ENCODE measurements around the gene UNC13C.

The UNC13C gene

GRCh38 chr15:53980021-53980420 is 1.8 kb downstream of the UNC13C start:
- Histone ChIP-seq H3K4me1 (ENCODE audit: control insufficient read depth, insufficient read depth, low read length) (no peaks in the 10 kb centered on the region), H3K36me3 (ENCODE audit: insufficient read depth, low read length) (no peaks in the 10 kb centered on the region), H3K4me3 (ENCODE audit: low read length) (no peak overlapping the region), H3K27me3 (ENCODE audit: control insufficient read depth, insufficient read depth, low read length) (no peaks in the 10 kb centered on the region), H3K9me3 (replicated peaks; ENCODE audit: low read length) (peaks cover 3% of the 10 kb centered on the region), H3K9ac (ENCODE audit: low read depth, low read length) (no peak overlapping the region), H3K4me2 (ENCODE audit: low read length) (no peak overlapping the region)

- Histone ChIP-seq H3K9ac (ENCODE audit: low read depth, low read length) (no peak overlapping the region), H3K4me1 (ENCODE audit: control insufficient read depth, insufficient read depth, low read length) (no peaks in the 10 kb centered on the region), H3K4me3 (ENCODE audit: low read length) (no peak overlapping the region)
These were observed 3.9 kb downstream of the UNC13C start for GRCh38 chr15:53982071-53982680.

GRCh38 chr15:53982876-53983275 is 4.6 kb downstream of the UNC13C start:
- H3K4me1 ChIP-seq (ENCODE audit: control insufficient read depth, insufficient read depth, low read length) = no peaks in the 10 kb centered on the region
- H3K36me3 ChIP-seq (ENCODE audit: insufficient read depth, low read length) = no peaks in the 10 kb centered on the region
- H3K4me3 ChIP-seq (ENCODE audit: low read length) = no peak overlapping the region
- peaks cover 3% of the 10 kb centered on the region for H3K9me3 ChIP-seq (replicated peaks; ENCODE audit: low read length)
- H3K9ac ChIP-seq (ENCODE audit: low read depth, low read length) = no peak overlapping the region
- no peak overlapping the region for H3K4me2 ChIP-seq (ENCODE audit: low read length)
- no peaks in the 10 kb centered on the region for H3K27me3 ChIP-seq (ENCODE audit: control insufficient read depth, insufficient read depth, low read length)

More at GRCh38 chr15:53982071-53982680, 3.9 kb downstream of the UNC13C start:
- H3K36me3 ChIP-seq (ENCODE audit: insufficient read depth, low read length) = no peaks in the 10 kb centered on the region
- H3K27me3 ChIP-seq (ENCODE audit: control insufficient read depth, insufficient read depth, low read length) = no peaks in the 10 kb centered on the region
- H3K9me3 ChIP-seq (replicated peaks; ENCODE audit: low read length) = peaks cover 3% of the 10 kb centered on the region
- H3K4me2 ChIP-seq (ENCODE audit: low read length) = no peak overlapping the region

- H3K27me3 ChIP-seq (ENCODE audit: control insufficient read depth, insufficient read depth, low read length) = no peaks in the 10 kb centered on the region
- H3K36me3 ChIP-seq (ENCODE audit: insufficient read depth, low read length) = no peaks in the 10 kb centered on the region
- no peaks in the 10 kb centered on the region for H3K4me1 ChIP-seq (ENCODE audit: control insufficient read depth, insufficient read depth, low read length)
- H3K4me2 ChIP-seq (ENCODE audit: low read length) = no peak overlapping the region
- no peak overlapping the region for H3K9ac ChIP-seq (ENCODE audit: low read depth, low read length)
- peaks cover 3% of the 10 kb centered on the region for H3K9me3 ChIP-seq (replicated peaks; ENCODE audit: low read length)
- no peak overlapping the region for H3K4me3 ChIP-seq (ENCODE audit: low read length)
These were observed 6.0 kb downstream of the UNC13C start for GRCh38 chr15:53984221-53984620.

- Histone ChIP-seq H3K9ac (ENCODE audit: low read depth, low read length) (no peak overlapping the region), H3K36me3 (ENCODE audit: insufficient read depth, low read length) (no peaks in the 10 kb centered on the region), H3K4me2 (ENCODE audit: low read length) (no peak overlapping the region), H3K27me3 (ENCODE audit: control insufficient read depth, insufficient read depth, low read length) (no peaks in the 10 kb centered on the region), H3K4me3 (ENCODE audit: low read length) (no peak overlapping the region), H3K9me3 (replicated peaks; ENCODE audit: low read length) (peaks cover 3% of the 10 kb centered on the region), H3K4me1 (ENCODE audit: control insufficient read depth, insufficient read depth, low read length) (no peaks in the 10 kb centered on the region)
These were observed 7.3 kb downstream of the UNC13C start for GRCh38 chr15:53985562-53985961.

GRCh38 chr15:53987480-53987879 is 9.2 kb downstream of the UNC13C start:
- no peaks in the 10 kb centered on the region for H3K27me3 ChIP-seq (ENCODE audit: control insufficient read depth, insufficient read depth, low read length)
- no peak overlapping the region for H3K4me2 ChIP-seq (ENCODE audit: low read length)

GRCh38 chr15:54007256-54007655 is 29.0 kb downstream of the UNC13C start:
- Histone ChIP-seq H3K4me2 (ENCODE audit: low read length) (no peak overlapping the region), H3K27me3 (ENCODE audit: control insufficient read depth, insufficient read depth, low read length) (no peaks in the 10 kb centered on the region), H3K36me3 (ENCODE audit: insufficient read depth, low read length) (no peaks in the 10 kb centered on the region), H3K4me3 (ENCODE audit: low read length) (no peak overlapping the region), H3K9me3 (replicated peaks; ENCODE audit: low read length) (peaks cover 3% of the 10 kb centered on the region), H3K4me1 (ENCODE audit: control insufficient read depth, insufficient read depth, low read length) (no peaks in the 10 kb centered on the region), H3K9ac (ENCODE audit: low read depth, low read length) (no peak overlapping the region)

More at GRCh38 chr15:53987480-53987879, 9.2 kb downstream of the UNC13C start:
- H3K4me1 ChIP-seq (ENCODE audit: control insufficient read depth, insufficient read depth, low read length) = no peaks in the 10 kb centered on the region
- H3K4me3 ChIP-seq (ENCODE audit: low read length) = no peak overlapping the region
- H3K9me3 ChIP-seq (replicated peaks; ENCODE audit: low read length) = no peaks in the 10 kb centered on the region
- no peak overlapping the region for H3K9ac ChIP-seq (ENCODE audit: low read depth, low read length)
- no peaks in the 10 kb centered on the region for H3K36me3 ChIP-seq (ENCODE audit: insufficient read depth, low read length)

- H3K4me1 ChIP-seq (ENCODE audit: control insufficient read depth, insufficient read depth, low read length) = no peaks in the 10 kb centered on the region
- peaks cover 4% of the 10 kb centered on the region for H3K9me3 ChIP-seq (replicated peaks; ENCODE audit: low read length)
- no peak overlapping the region for H3K9ac ChIP-seq (ENCODE audit: low read depth, low read length)
- H3K27me3 ChIP-seq (ENCODE audit: control insufficient read depth, insufficient read depth, low read length) = no peaks in the 10 kb centered on the region
- H3K36me3 ChIP-seq (ENCODE audit: insufficient read depth, low read length) = no peaks in the 10 kb centered on the region
- no peak overlapping the region for H3K4me2 ChIP-seq (ENCODE audit: low read length)
- H3K4me3 ChIP-seq (ENCODE audit: low read length) = no peak overlapping the region
These were observed 33.4 kb downstream of the UNC13C start for GRCh38 chr15:54011656-54012055.

- peaks cover 7% of the 10 kb centered on the region for H3K9me3 ChIP-seq (replicated peaks; ENCODE audit: low read length)
- H3K27me3 ChIP-seq (ENCODE audit: control insufficient read depth, insufficient read depth, low read length) = no peaks in the 10 kb centered on the region
- H3K4me1 ChIP-seq (ENCODE audit: control insufficient read depth, insufficient read depth, low read length) = no peaks in the 10 kb centered on the region
- no peaks in the 10 kb centered on the region for H3K36me3 ChIP-seq (ENCODE audit: insufficient read depth, low read length)
- no peak overlapping the region for H3K4me2 ChIP-seq (ENCODE audit: low read length)
- H3K4me3 ChIP-seq (ENCODE audit: low read length) = no peak overlapping the region
- H3K9ac ChIP-seq (ENCODE audit: low read depth, low read length) = no peak overlapping the region
These were observed 35.9 kb downstream of the UNC13C start for GRCh38 chr15:54014067-54014655.

GRCh38 chr15:54017251-54017650 is 39.0 kb downstream of the UNC13C start:
- H3K36me3 ChIP-seq (ENCODE audit: insufficient read depth, low read length) = no peaks in the 10 kb centered on the region
- H3K27me3 ChIP-seq (ENCODE audit: control insufficient read depth, insufficient read depth, low read length) = no peaks in the 10 kb centered on the region
- H3K4me2 ChIP-seq (ENCODE audit: low read length) = no peak overlapping the region
- no peak overlapping the region for H3K4me3 ChIP-seq (ENCODE audit: low read length)
- no peak overlapping the region for H3K9ac ChIP-seq (ENCODE audit: low read depth, low read length)
- H3K9me3 ChIP-seq (replicated peaks; ENCODE audit: low read length) = peaks cover 9% of the 10 kb centered on the region
- no peaks in the 10 kb centered on the region for H3K4me1 ChIP-seq (ENCODE audit: control insufficient read depth, insufficient read depth, low read length)

- Histone ChIP-seq H3K27me3 (ENCODE audit: control insufficient read depth, insufficient read depth, low read length) (no peaks in the 10 kb centered on the region), H3K4me3 (ENCODE audit: low read length) (no peak overlapping the region), H3K9ac (ENCODE audit: low read depth, low read length) (no peak overlapping the region)
These were observed 39.7 kb downstream of the UNC13C start for GRCh38 chr15:54017959-54018358.

GRCh38 chr15:54026258-54026657 is 48.0 kb downstream of the UNC13C start:
- H3K4me3 ChIP-seq (ENCODE audit: low read length) = no peak overlapping the region
- no peak overlapping the region for H3K4me2 ChIP-seq (ENCODE audit: low read length)
- peaks cover 4% of the 10 kb centered on the region for H3K9me3 ChIP-seq (replicated peaks; ENCODE audit: low read length)
- H3K4me1 ChIP-seq (ENCODE audit: control insufficient read depth, insufficient read depth, low read length) = no peaks in the 10 kb centered on the region
- H3K9ac ChIP-seq (ENCODE audit: low read depth, low read length) = no peak overlapping the region
- H3K36me3 ChIP-seq (ENCODE audit: insufficient read depth, low read length) = no peaks in the 10 kb centered on the region
- H3K27me3 ChIP-seq (ENCODE audit: control insufficient read depth, insufficient read depth, low read length) = no peaks in the 10 kb centered on the region

More at GRCh38 chr15:54017959-54018358, 39.7 kb downstream of the UNC13C start:
- Histone ChIP-seq H3K36me3 (ENCODE audit: insufficient read depth, low read length) (no peaks in the 10 kb centered on the region), H3K9me3 (replicated peaks; ENCODE audit: low read length) (peaks cover 9% of the 10 kb centered on the region), H3K4me2 (ENCODE audit: low read length) (no peak overlapping the region), H3K4me1 (ENCODE audit: control insufficient read depth, insufficient read depth, low read length) (no peaks in the 10 kb centered on the region)

All from skeletal muscle satellite cell (primary cell).